ENCODE results near the gene GNAQ. TPM values are rescaled to one million over a fixed set of nuclear protein-coding genes. Genes with fewer than 3 reads are reported as not detected.
"Not testable (repeated sequence)": the region's sequence is repeated elsewhere in the genome, so short reads cannot be mapped to it uniquely, and the experiment has no call there.

GNAQ gene
- total and polyA plus RNA-seq, 2 donors (not counting 1 experiment from before 2014, with no cell fraction given) = 0.60 to 1.4 TPM

GRCh38 chr9:77764894-77765780 is 266.5 kb downstream of the GNAQ start:
- Histone ChIP-seq H3K27me3 (replicated peaks in 1 of 4; ENCODE audit: control extremely low read depth in 1 of 4, control insufficient read depth in 3 of 4, insufficient read depth in 4 of 4, low read length in 3 of 4) (peaks cover 0 to 4% (median 0%) of the 10 kb centered on the region in 4 experiments), H3K9ac (ENCODE audit: low read length) (no peak overlapping the region), H4K20me1 (ENCODE audit: control insufficient read depth, insufficient read depth, low read length, poor library complexity, severe bottlenecking) (no peaks in the 10 kb centered on the region), H3K4me2 (replicated peaks; ENCODE audit: low read depth, low read length, poor library complexity, severe bottlenecking) (no peak overlapping the region), H3K36me3 (replicated peaks in 1 of 2; ENCODE audit: control extremely low read depth in 1 of 2, control insufficient read depth in 1 of 2, extremely low read depth in 1 of 2, insufficient read depth in 2 of 2, low read length in 1 of 2) (no peaks in the 10 kb centered on the region), H3K79me2 (ENCODE audit: control insufficient read depth, insufficient read depth, low read length) (no peaks in the 10 kb centered on the region), H3K27ac (ENCODE audit: low read length in 2 of 2) (no peak overlapping the region), H3K4me3 (ENCODE audit: control extremely low read depth in 1 of 5, extremely low read depth in 1 of 5, insufficient read depth in 1 of 5, low read depth in 2 of 5, low read length in 4 of 5) (no peak overlapping the region), H2AFZ (ENCODE audit: insufficient read depth, low read depth, low read length, poor library complexity, severe bottlenecking) (no peak overlapping the region), H3K4me1 (ENCODE audit: control insufficient read depth in 2 of 2, insufficient read depth in 2 of 2, low read length in 2 of 2) (no peaks in the 10 kb centered on the region), H3K9me3 (ENCODE audit: control extremely low read depth in 1 of 3, control insufficient read depth in 2 of 3, insufficient read depth in 1 of 3, low read length in 2 of 3) (peaks cover 0 to 2% (median 0%) of the 10 kb centered on the region in 3 donors)
- DNase-seq (no peak), ATAC-seq (ENCODE audit: low read depth) (no peak)
- ChIA-PET POLR2A (no interaction called here), CTCF (no interaction called here)
- Mint-ChIP-seq H3K9me3 (ENCODE audit: insufficient read depth) (peaks cover 2% of the 10 kb centered on the region), H3K27ac (no peak overlapping the region), H3K27me3 (peaks cover 7% of the 10 kb centered on the region), H3K4me1 (no peaks in the 10 kb centered on the region), H3K4me3 (no peak overlapping the region)
- no CpG with 5 or more reads among the region's 10 CpGs for WGBS (ENCODE audit: insufficient coverage)
- TF ChIP-seq, protein P1, sequence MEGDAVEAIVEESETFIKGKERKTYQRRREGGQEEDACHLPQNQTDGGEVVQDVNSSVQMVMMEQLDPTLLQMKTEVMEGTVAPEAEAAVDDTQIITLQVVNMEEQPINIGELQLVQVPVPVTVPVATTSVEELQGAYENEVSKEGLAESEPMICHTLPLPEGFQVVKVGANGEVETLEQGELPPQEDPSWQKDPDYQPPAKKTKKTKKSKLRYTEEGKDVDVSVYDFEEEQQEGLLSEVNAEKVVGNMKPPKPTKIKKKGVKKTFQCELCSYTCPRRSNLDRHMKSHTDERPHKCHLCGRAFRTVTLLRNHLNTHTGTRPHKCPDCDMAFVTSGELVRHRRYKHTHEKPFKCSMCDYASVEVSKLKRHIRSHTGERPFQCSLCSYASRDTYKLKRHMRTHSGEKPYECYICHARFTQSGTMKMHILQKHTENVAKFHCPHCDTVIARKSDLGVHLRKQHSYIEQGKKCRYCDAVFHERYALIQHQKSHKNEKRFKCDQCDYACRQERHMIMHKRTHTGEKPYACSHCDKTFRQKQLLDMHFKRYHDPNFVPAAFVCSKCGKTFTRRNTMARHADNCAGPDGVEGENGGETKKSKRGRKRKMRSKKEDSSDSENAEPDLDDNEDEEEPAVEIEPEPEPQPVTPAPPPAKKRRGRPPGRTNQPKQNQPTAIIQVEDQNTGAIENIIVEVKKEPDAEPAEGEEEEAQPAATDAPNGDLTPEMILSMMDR (IDR thresholded peaks at IDR 0.05) = no peak
- TF ChIP-seq EZH2 (IDR thresholded peaks at IDR 0.05; ENCODE audit: borderline replicate concordance, insufficient read depth, low read depth, low read length, poor library complexity, severe bottlenecking) = no peak
- intact Hi-C loops (cut with micrococcal nuclease) = no loop called here

DNA sequence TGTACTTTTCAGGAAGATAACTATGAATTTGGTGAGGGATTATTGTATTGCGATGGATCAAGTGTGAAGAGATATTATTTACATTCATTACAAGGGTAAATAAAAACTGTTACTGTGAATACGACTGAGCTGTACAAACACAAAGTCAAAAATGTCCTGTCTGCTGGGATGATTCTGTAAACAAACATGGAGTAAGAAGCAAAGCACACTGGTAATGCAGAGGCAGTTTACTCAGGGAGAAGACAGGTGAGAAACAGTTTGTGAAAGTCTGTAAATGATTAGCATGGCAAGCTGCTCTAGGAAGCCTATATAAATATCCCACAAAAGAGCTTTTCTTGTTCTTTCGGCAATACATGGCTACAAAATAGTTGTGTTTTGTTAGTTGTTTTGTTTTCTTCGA is 268.0 kb downstream of the GNAQ start:
- ChIA-PET POLR2A (no interaction called here), CTCF (no interaction called here)
- Histone ChIP-seq H3K36me3 (replicated peaks in 1 of 2; ENCODE audit: control extremely low read depth in 1 of 2, control insufficient read depth in 1 of 2, extremely low read depth in 1 of 2, insufficient read depth in 2 of 2, low read length in 1 of 2) (no peaks in the 10 kb centered on the region), H3K9ac (ENCODE audit: low read length) (no peak overlapping the region), H3K4me1 (ENCODE audit: control insufficient read depth in 2 of 2, insufficient read depth in 2 of 2, low read length in 2 of 2) (no peaks in the 10 kb centered on the region), H3K27me3 (replicated peaks in 1 of 4; ENCODE audit: control extremely low read depth in 1 of 4, control insufficient read depth in 3 of 4, insufficient read depth in 4 of 4, low read length in 3 of 4) (peaks cover 0 to 4% (median 0%) of the 10 kb centered on the region in 4 experiments), H4K20me1 (ENCODE audit: control insufficient read depth, insufficient read depth, low read length, poor library complexity, severe bottlenecking) (no peaks in the 10 kb centered on the region), H3K27ac (ENCODE audit: low read length in 2 of 2) (no peak overlapping the region), H2AFZ (ENCODE audit: insufficient read depth, low read depth, low read length, poor library complexity, severe bottlenecking) (no peak overlapping the region), H3K4me2 (replicated peaks; ENCODE audit: low read depth, low read length, poor library complexity, severe bottlenecking) (no peak overlapping the region), H3K79me2 (ENCODE audit: control insufficient read depth, insufficient read depth, low read length) (no peaks in the 10 kb centered on the region), H3K4me3 (ENCODE audit: control extremely low read depth in 1 of 5, extremely low read depth in 1 of 5, insufficient read depth in 1 of 5, low read depth in 2 of 5, low read length in 4 of 5) (no peak overlapping the region), H3K9me3 (ENCODE audit: control extremely low read depth in 1 of 3, control insufficient read depth in 2 of 3, insufficient read depth in 1 of 3, low read length in 2 of 3) (peaks cover 0 to 2% (median 0%) of the 10 kb centered on the region in 3 donors)
- Mint-ChIP-seq H3K4me1 (no peaks in the 10 kb centered on the region), H3K4me3 (no peak overlapping the region), H3K27me3 (peaks cover 7% of the 10 kb centered on the region), H3K27ac (no peak overlapping the region), H3K9me3 (ENCODE audit: insufficient read depth) (peaks cover 2% of the 10 kb centered on the region)
- intact Hi-C loops (cut with micrococcal nuclease) = no loop called here
- ATAC-seq (ENCODE audit: low read depth) = no peak
- WGBS (ENCODE audit: insufficient coverage) = 100% methylated on average over 1 of the region's 4 CpGs
- TF ChIP-seq, protein P1 (IDR thresholded peaks at IDR 0.05) = no peak
- TF ChIP-seq EZH2 (IDR thresholded peaks at IDR 0.05; ENCODE audit: borderline replicate concordance, insufficient read depth, low read depth, low read length, poor library complexity, severe bottlenecking) = no peak
- no peak for DNase-seq

- H3K9ac ChIP-seq (ENCODE audit: low read length); CTCF ChIA-PET; H3K4me3 ChIP-seq (ENCODE audit: control extremely low read depth in 1 of 5, extremely low read depth in 1 of 5, insufficient read depth in 1 of 5, low read depth in 2 of 5, low read length in 4 of 5); H3K27me3 ChIP-seq (replicated peaks in 1 of 4; ENCODE audit: control extremely low read depth in 1 of 4, control insufficient read depth in 3 of 4, insufficient read depth in 4 of 4, low read length in 3 of 4); H2AFZ ChIP-seq (ENCODE audit: insufficient read depth, low read depth, low read length, poor library complexity, severe bottlenecking); H3K36me3 ChIP-seq (replicated peaks in 1 of 2; ENCODE audit: control extremely low read depth in 1 of 2, control insufficient read depth in 1 of 2, extremely low read depth in 1 of 2, insufficient read depth in 2 of 2, low read length in 1 of 2); DNase-seq; H3K4me2 ChIP-seq (replicated peaks; ENCODE audit: low read depth, low read length, poor library complexity, severe bottlenecking); H3K27ac Mint-ChIP-seq; H3K9me3 Mint-ChIP-seq (ENCODE audit: insufficient read depth); H3K4me3 Mint-ChIP-seq; H3K27ac ChIP-seq (ENCODE audit: low read length in 2 of 2); H3K27me3 Mint-ChIP-seq; H3K4me1 ChIP-seq (ENCODE audit: control insufficient read depth in 2 of 2, insufficient read depth in 2 of 2, low read length in 2 of 2); POLR2A ChIA-PET; H3K79me2 ChIP-seq (ENCODE audit: control insufficient read depth, insufficient read depth, low read length); H4K20me1 ChIP-seq (ENCODE audit: control insufficient read depth, insufficient read depth, low read length, poor library complexity, severe bottlenecking); ATAC-seq (ENCODE audit: low read depth); intact Hi-C loops (cut with micrococcal nuclease); H3K9me3 ChIP-seq (ENCODE audit: control extremely low read depth in 1 of 3, control insufficient read depth in 2 of 3, insufficient read depth in 1 of 3, low read length in 2 of 3); H3K4me1 Mint-ChIP-seq: not testable (repeated sequence)
- no CpG with 5 or more reads among the region's 25 CpGs for WGBS (ENCODE audit: insufficient coverage)
Observed at GRCh38 chr9:77760919-77761318, 270.7 kb downstream of the GNAQ start.

Measured in B cell (primary cell).